OCI-LY7 (cell line): ENCODE data around the gene PEX7. TPM values are rescaled to one million over a fixed set of nuclear protein-coding genes. Genes with fewer than 3 reads are reported as not detected.
"Not testable (repeated sequence)": the region's sequence is repeated elsewhere in the genome, so short reads cannot be mapped to it uniquely, and the experiment has no call there.

Experiments used
- BruUV-seq: library from RNA; stranded (reverse); fragments of 400-500 nt; replicated peaks from 2 replicates; lab custom pipeline; 2021; lab: Mats Ljungman, UMichigan
- CTCF ChIA-PET: fragments of 300-600 bp; sonication (Branson Sonifier 250); formaldehyde crosslinking; loops from one replicate; lab custom pipeline; 2022; ENCODE audit warnings: antibody characterized with exemption; ENCODE audit not compliant: unreplicated experiment; lab: Charles Lee
- POLR2A ChIA-PET: fragments of 300-600 bp; sonication (Branson Sonifier 250); formaldehyde crosslinking; loops from one replicate; lab custom pipeline; 2022; ENCODE audit warnings: antibody characterized with exemption; lab: Charles Lee
- DNase-seq: peaks from one replicate; pipeline ENCODE4 v3.0.0-alpha.2; 2015; ENCODE audit warnings: low spot score
- H2AFZ ChIP-seq: fragments of 200-600 bp; sonication (generic), shearing (Covaris generic); 2 replicates; pipeline ENCODE4 v1.6.1; 2014; ENCODE audit warnings: mild to moderate bottlenecking, antibody characterized with exemption, low read length, moderate library complexity
- H3K27ac ChIP-seq: fragments of 200-600 bp; sonication (generic); 2 replicates; pipeline ENCODE4 v1.5.1; 2014; ENCODE audit warnings: mixed run types, low read depth, mild to moderate bottlenecking, moderate library complexity, low read length, inconsistent platforms; ENCODE audit not compliant: poor library complexity, severe bottlenecking
- H3K36me3 ChIP-seq: fragments of 200-600 bp; sonication (generic); 2 replicates; pipeline ENCODE4 v1.6.1; 2014; ENCODE audit warnings: mild to moderate bottlenecking, antibody characterized with exemption, low read length, moderate library complexity, mixed read lengths; ENCODE audit not compliant: insufficient read depth
- H3K4me1 ChIP-seq: fragments of 200-600 bp; sonication (generic); 2 replicates; pipeline ENCODE4 v1.5.1; 2014; ENCODE audit warnings: mild to moderate bottlenecking, low read length; ENCODE audit not compliant: insufficient read depth, poor library complexity, severe bottlenecking
- H3K4me2 ChIP-seq: fragments of 200-600 bp; sonication (generic); 2 replicates; pipeline ENCODE4 v1.6.1; 2014; ENCODE audit warnings: mild to moderate bottlenecking, low read length
- H3K4me3 ChIP-seq: fragments of 200-600 bp; sonication (generic); 2 replicates; pipeline ENCODE4 v1.5.1; 2014; ENCODE audit warnings: mild to moderate bottlenecking, low read depth, low read length; ENCODE audit not compliant: poor library complexity, severe bottlenecking
- H3K79me2 ChIP-seq: fragments of 200-600 bp; sonication (generic); 2 replicates; pipeline ENCODE4 v1.6.1; 2016; ENCODE audit warnings: low read depth, mild to moderate bottlenecking, low read length, moderate library complexity, mixed read lengths; ENCODE audit not compliant: insufficient read depth
- H3K9me2 ChIP-seq: fragments of 200-600 bp; sonication (generic); 2 replicates; pipeline ENCODE4 v1.6.1; 2016; ENCODE audit warnings: mild to moderate bottlenecking, low read length, mixed read lengths; ENCODE audit not compliant: insufficient read depth
- H3K9me3 ChIP-seq: fragments of 200-600 bp; sonication (generic); 2 replicates; pipeline ENCODE4 v1.6.1; 2014; ENCODE audit warnings: mild to moderate bottlenecking, mixed run types, low read length, mixed read lengths
- H4K20me1 ChIP-seq: fragments of 200-600 bp; sonication (generic); 2 replicates; pipeline ENCODE4 v1.6.1; 2014; ENCODE audit warnings: mild to moderate bottlenecking, antibody characterized with exemption, low read length, moderate library complexity, mixed read lengths; ENCODE audit not compliant: insufficient read depth
- EZH2phosphoT487 ChIP-seq: fragments of 200-600 bp; sonication (generic); IDR thresholded peaks from 2 replicates; pipeline ENCODE4 v1.6.1; 2018; ENCODE audit warnings: low read depth, borderline replicate concordance, mild to moderate bottlenecking, mixed run types, antibody characterized with exemption, low read length, moderate library complexity, mixed read lengths
- intact Hi-C: fragments of 100-400 bp; cut with micrococcal nuclease; formaldehyde crosslinking; loops from one replicate; pipeline ENCODE4 v1.10.0; 2022; ENCODE audit not compliant: unreplicated experiment
- total RNA-seq, 2 experiments: library from RNA; depleted of rRNA in 1 of 2; stranded (reverse); fragments of >200 nt in 1 of 2; shearing (Covaris generic) in 1 of 2; gene quantifications; 2 replicates each; pipeline ENCODE4 v1.2.3, GENCODE V29; 2014 to 2022
- TF ChIP-seq, protein P1 (sequence below): fragments of 200-600 bp; sonication (generic); conservative IDR thresholded peaks from 2 replicates; pipeline ENCODE4 v1.5.1; 2014; ENCODE audit warnings: mild to moderate bottlenecking, antibody characterized with exemption, low read length, moderate library complexity, mixed read lengths

The PEX7 gene
- total RNA-seq, 2 experiments from 2014 or later = 5.8 to 8.4 TPM

DNA sequence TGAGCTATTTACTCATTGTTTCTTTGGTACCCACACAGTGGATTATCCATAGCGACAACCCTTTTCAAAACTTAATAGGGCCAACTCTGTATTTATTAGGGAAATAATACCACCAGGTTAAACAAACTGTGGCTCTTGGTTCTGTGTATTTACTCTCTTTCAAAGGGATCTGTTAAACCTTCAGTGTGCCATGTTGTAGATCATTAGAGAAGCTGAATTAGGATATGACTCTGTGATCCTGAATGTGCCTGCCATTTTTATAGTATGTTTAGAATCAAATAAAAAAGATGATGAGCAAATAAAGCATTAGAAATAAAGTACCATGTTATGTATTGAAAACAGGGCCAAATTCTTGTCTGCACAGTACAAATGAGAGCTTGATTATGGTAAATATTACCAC lies 74.7 kb downstream of the PEX7 start:
- Histone ChIP-seq H3K4me3 (no peak overlapping the region), H3K9me2 (no peaks in the 10 kb centered on the region), H3K4me1 (no peaks in the 10 kb centered on the region), H3K79me2 (no peaks in the 10 kb centered on the region), H3K36me3 (no peaks in the 10 kb centered on the region), H3K27ac (no peak overlapping the region), H3K4me2 (no peak overlapping the region), H3K9me3 (no peaks in the 10 kb centered on the region), H2AFZ (no peak overlapping the region), H4K20me1 (no peaks in the 10 kb centered on the region)
- intact Hi-C loops = no loop called here
- CTCF ChIA-PET = no interaction called here
- no TSS peak for BruUV-seq
- no peak for DNase-seq
- TF ChIP-seq, protein P1, sequence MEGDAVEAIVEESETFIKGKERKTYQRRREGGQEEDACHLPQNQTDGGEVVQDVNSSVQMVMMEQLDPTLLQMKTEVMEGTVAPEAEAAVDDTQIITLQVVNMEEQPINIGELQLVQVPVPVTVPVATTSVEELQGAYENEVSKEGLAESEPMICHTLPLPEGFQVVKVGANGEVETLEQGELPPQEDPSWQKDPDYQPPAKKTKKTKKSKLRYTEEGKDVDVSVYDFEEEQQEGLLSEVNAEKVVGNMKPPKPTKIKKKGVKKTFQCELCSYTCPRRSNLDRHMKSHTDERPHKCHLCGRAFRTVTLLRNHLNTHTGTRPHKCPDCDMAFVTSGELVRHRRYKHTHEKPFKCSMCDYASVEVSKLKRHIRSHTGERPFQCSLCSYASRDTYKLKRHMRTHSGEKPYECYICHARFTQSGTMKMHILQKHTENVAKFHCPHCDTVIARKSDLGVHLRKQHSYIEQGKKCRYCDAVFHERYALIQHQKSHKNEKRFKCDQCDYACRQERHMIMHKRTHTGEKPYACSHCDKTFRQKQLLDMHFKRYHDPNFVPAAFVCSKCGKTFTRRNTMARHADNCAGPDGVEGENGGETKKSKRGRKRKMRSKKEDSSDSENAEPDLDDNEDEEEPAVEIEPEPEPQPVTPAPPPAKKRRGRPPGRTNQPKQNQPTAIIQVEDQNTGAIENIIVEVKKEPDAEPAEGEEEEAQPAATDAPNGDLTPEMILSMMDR = no peak
- no peak for TF ChIP-seq EZH2phosphoT487
- POLR2A ChIA-PET = interaction anchor here (0.9 to 1.9 kb wide), 2 partner anchors 12 to 60 kb away, joined by 3 to 6 read pairs; no protein-coding TSS in a partner anchor

DNA sequence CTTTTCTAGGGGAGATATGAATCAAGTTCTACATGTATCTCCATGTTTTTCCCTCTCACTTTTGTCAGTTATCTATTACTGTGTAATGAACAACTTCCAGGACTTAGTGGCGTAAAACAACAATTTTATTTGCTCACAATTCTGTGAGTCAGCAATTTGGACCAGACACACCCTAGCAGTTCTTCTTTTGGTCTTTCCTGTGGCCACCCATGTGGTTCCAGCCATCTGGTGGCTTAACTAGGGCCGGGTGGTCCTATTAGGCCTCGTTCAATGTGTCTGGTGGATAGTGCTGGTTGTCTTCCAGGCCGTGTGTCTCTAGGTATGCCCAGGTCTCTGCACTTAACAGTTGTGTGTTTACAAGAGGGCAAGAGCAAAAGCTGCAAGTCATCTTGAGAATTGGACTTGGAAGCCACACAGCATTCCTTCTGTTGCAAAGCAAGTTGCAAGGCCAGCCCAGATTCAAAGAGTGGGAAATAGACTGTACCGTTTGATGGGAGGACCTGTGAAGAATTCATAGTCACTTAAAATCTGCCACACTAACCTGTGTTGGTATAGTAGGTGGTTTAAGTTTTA lies 78.9 kb downstream of the PEX7 start:
- TF ChIP-seq EZH2phosphoT487 = no peak
- TF ChIP-seq, protein P1 = no peak
- no peak overlapping the region for H3K4me3 ChIP-seq
- no peaks in the 10 kb centered on the region for H3K79me2 ChIP-seq
- no peaks in the 10 kb centered on the region; the same call in 1 of the 2 replicates for H3K9me3 ChIP-seq
- no peak overlapping the region for H3K27ac ChIP-seq
- POLR2A ChIA-PET = interaction anchor here (0.8 kb wide), 1 partner anchor 55 kb away, joined by 8 read pairs; no protein-coding TSS in a partner anchor
- no TSS peak for BruUV-seq
- DNase-seq = no peak
- no peak overlapping the region for H2AFZ ChIP-seq
- H3K4me2 ChIP-seq = no peak overlapping the region
- CTCF ChIA-PET = no interaction called here
- H4K20me1 ChIP-seq = no peaks in the 10 kb centered on the region
- H3K9me2 ChIP-seq = no peaks in the 10 kb centered on the region
- peaks cover 6% of the 10 kb centered on the region; the same call in 1 of the 2 replicates for H3K36me3 ChIP-seq
- H3K4me1 ChIP-seq = no peaks in the 10 kb centered on the region
- intact Hi-C loops = no loop called here

DNA sequence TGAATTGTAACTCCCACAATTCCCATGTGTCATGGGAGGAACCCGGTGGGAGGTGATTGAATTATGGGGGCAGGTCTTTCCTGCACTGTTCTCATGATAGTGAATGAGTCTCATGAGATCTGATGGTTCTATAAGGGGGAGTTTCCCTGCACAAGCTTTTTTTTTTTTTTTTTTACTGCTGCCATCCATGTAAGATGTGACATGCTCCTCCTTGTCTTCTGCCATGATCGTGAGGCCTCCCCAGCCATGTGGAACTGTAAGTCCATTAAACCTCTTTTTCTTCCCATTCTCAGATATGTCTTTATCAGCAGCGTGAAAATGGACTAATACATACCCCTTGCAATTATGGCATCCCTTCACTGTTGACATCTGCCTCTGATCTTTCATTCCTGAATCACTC lies 82.1 kb downstream of the PEX7 start:
- H4K20me1 ChIP-seq, DNase-seq, H3K4me3 ChIP-seq, H3K9me2 ChIP-seq, BruUV-seq, H2AFZ ChIP-seq, H3K36me3 ChIP-seq, intact Hi-C loops, H3K79me2 ChIP-seq, H3K4me2 ChIP-seq, H3K9me3 ChIP-seq, H3K27ac ChIP-seq, H3K4me1 ChIP-seq: not testable (repeated sequence)
- POLR2A ChIA-PET = interaction anchor here (0.6 kb wide), 1 partner anchor 372 kb away, joined by 3 read pairs; no protein-coding TSS in a partner anchor
- CTCF ChIA-PET = interaction anchor here (0.5 kb wide), 1 partner anchor 213 kb away, joined by 5 read pairs; no protein-coding TSS in a partner anchor
